ENCODE data around the gene LARGE1. TPM values are rescaled to one million over a fixed set of nuclear protein-coding genes. Genes with fewer than 3 reads are reported as not detected.

The LARGE1 gene
- total RNA-seq, 1 donor from 2014 or later = 119 TPM

- no peak for DNase-seq (ENCODE audit: low spot score)
- intact Hi-C loops (cut with DNase I) = no loop called here
These were observed 320.7 kb downstream of the LARGE1 start for GRCh38 chr22:33599596-33599995.

- DNase-seq (ENCODE audit: low spot score) = no peak
- intact Hi-C loops (cut with DNase I) = no loop called here
These were observed 321.5 kb downstream of the LARGE1 start for GRCh38 chr22:33598821-33599220.

- intact Hi-C loops (cut with DNase I) = no loop called here
- DNase-seq (ENCODE audit: low spot score) = no peak
These were observed 322.8 kb downstream of the LARGE1 start for GRCh38 chr22:33597274-33597985.

GRCh38 chr22:33593818-33594217, 326.5 kb downstream of the LARGE1 start:
- DNase-seq (ENCODE audit: low spot score) = no peak

GRCh38 chr22:33591946-33592345, 328.3 kb downstream of the LARGE1 start:
- intact Hi-C loops (cut with DNase I) = no loop called here
- DNase-seq (ENCODE audit: low spot score) = peak; percentile 19

More at GRCh38 chr22:33593818-33594217, 326.5 kb downstream of the LARGE1 start:
- intact Hi-C loops (cut with DNase I) = no loop called here

- intact Hi-C loops (cut with DNase I) = no loop called here
- DNase-seq (ENCODE audit: low spot score) = no peak
These were observed 331.0 kb downstream of the LARGE1 start for GRCh38 chr22:33589297-33589696.

- intact Hi-C loops (cut with DNase I) = no loop called here
- DNase-seq (ENCODE audit: low spot score) = no peak
These were observed 331.4 kb downstream of the LARGE1 start for GRCh38 chr22:33588860-33589259.

- no peak for DNase-seq (ENCODE audit: low spot score)
- intact Hi-C loops (cut with DNase I) = no loop called here
These were observed 336.1 kb downstream of the LARGE1 start for GRCh38 chr22:33584152-33584551.

GRCh38 chr22:33582822-33583400, 337.4 kb downstream of the LARGE1 start:
- intact Hi-C loops (cut with DNase I) = no loop called here
- DNase-seq (ENCODE audit: low spot score) = no peak

- intact Hi-C loops (cut with DNase I) = no loop called here
- no peak for DNase-seq (ENCODE audit: low spot score)
These were observed 340.0 kb downstream of the LARGE1 start for GRCh38 chr22:33580310-33580709.

- intact Hi-C loops (cut with DNase I) = loop anchor here (2.0 to 10.0 kb wide), 3 partner anchors 61 to 345 kb away; partner anchors contain the start of gene LARGE1
- peak; percentile 78 for DNase-seq (ENCODE audit: low spot score)
These were observed 340.7 kb downstream of the LARGE1 start for GRCh38 chr22:33579448-33580093.

GRCh38 chr22:33578752-33579151, 341.5 kb downstream of the LARGE1 start:
- DNase-seq (ENCODE audit: low spot score) = no peak
- intact Hi-C loops (cut with DNase I) = loop anchor here (2.0 to 10.0 kb wide), 3 partner anchors 60 to 346 kb away; partner anchors contain the start of gene LARGE1

GRCh38 chr22:33577862-33578411, 342.3 kb downstream of the LARGE1 start:
- no peak for DNase-seq (ENCODE audit: low spot score)
- intact Hi-C loops (cut with DNase I) = loop anchor here (2.0 to 10.0 kb wide), 3 partner anchors 59 to 347 kb away; partner anchors contain the start of gene LARGE1

- intact Hi-C loops (cut with DNase I) = loop anchor here (5.0 to 10.0 kb wide), 2 partner anchors 274 to 349 kb away; partner anchors contain the start of gene LARGE1
- DNase-seq (ENCODE audit: low spot score) = no peak
These were observed 344.1 kb downstream of the LARGE1 start for GRCh38 chr22:33576205-33576604.

- intact Hi-C loops (cut with DNase I) = loop anchor here (5.0 to 10.0 kb wide), 2 partner anchors 273 to 349 kb away; partner anchors contain the start of gene LARGE1
These were observed 344.5 kb downstream of the LARGE1 start for GRCh38 chr22:33575771-33576170.

GRCh38 chr22:33575041-33575440, 345.2 kb downstream of the LARGE1 start:
- intact Hi-C loops (cut with DNase I) = loop anchor here (5.0 to 10.0 kb wide), 2 partner anchors 273 to 350 kb away; partner anchors contain the start of gene LARGE1
- no peak for DNase-seq (ENCODE audit: low spot score)

More at GRCh38 chr22:33575771-33576170, 344.5 kb downstream of the LARGE1 start:
- DNase-seq (ENCODE audit: low spot score) = no peak

- DNase-seq (ENCODE audit: low spot score) = no peak
- intact Hi-C loops (cut with DNase I) = loop anchor here (10.0 kb wide), 1 partner anchor 351 kb away; the partner anchor contains the start of gene LARGE1
These were observed 346.8 kb downstream of the LARGE1 start for GRCh38 chr22:33573479-33573878.

- intact Hi-C loops (cut with DNase I) = loop anchor here (10.0 kb wide), 1 partner anchor 353 kb away; the partner anchor contains the start of gene LARGE1
- DNase-seq (ENCODE audit: low spot score) = no peak
These were observed 348.2 kb downstream of the LARGE1 start for GRCh38 chr22:33572086-33572485.

- no peak for DNase-seq (ENCODE audit: low spot score)
- intact Hi-C loops (cut with DNase I) = loop anchor here (10.0 kb wide), 1 partner anchor 355 kb away; the partner anchor contains the start of gene LARGE1
These were observed 350.2 kb downstream of the LARGE1 start for GRCh38 chr22:33570110-33570509.

- no peak for DNase-seq (ENCODE audit: low spot score)
- intact Hi-C loops (cut with DNase I) = no loop called here
These were observed 350.7 kb downstream of the LARGE1 start for GRCh38 chr22:33569559-33569958.
